ENCODE measurements around the gene MAGEA9B. TPM values are rescaled to one million over a fixed set of nuclear protein-coding genes. Genes with fewer than 3 reads are reported as not detected.
"Not testable (repeated sequence)": the region's sequence is repeated elsewhere in the genome, so short reads cannot be mapped to it uniquely, and the experiment has no call there.

MAGEA9B gene
- total RNA-seq, 2 experiments from 2014 or later, result not detected

- BruUV-seq (replicated peaks); H4K20me1 ChIP-seq (ENCODE audit: insufficient read depth, low read length); H3K79me2 ChIP-seq (ENCODE audit: insufficient read depth, low read depth, low read length); H3K36me3 ChIP-seq (ENCODE audit: insufficient read depth, low read length); CTCF ChIA-PET (ENCODE audit: unreplicated experiment); H3K9me2 ChIP-seq (ENCODE audit: insufficient read depth, low read length); intact Hi-C loops (cut with micrococcal nuclease; ENCODE audit: unreplicated experiment); H3K4me1 ChIP-seq (ENCODE audit: insufficient read depth, low read length, poor library complexity, severe bottlenecking); H3K4me3 ChIP-seq (ENCODE audit: low read depth, low read length, poor library complexity, severe bottlenecking); POLR2A ChIA-PET; H3K27ac ChIP-seq (ENCODE audit: low read depth, low read length, poor library complexity, severe bottlenecking); DNase-seq (ENCODE audit: low spot score); H3K9me3 ChIP-seq (ENCODE audit: low read length); H3K4me2 ChIP-seq (ENCODE audit: low read length); H2AFZ ChIP-seq (ENCODE audit: low read length): not testable (repeated sequence)
Observed at GRCh38 chrX:149547782-149548181, 39.5 kb downstream of the MAGEA9B start.

GRCh38 chrX:149546962-149547361, 40.3 kb downstream of the MAGEA9B start:
- H3K79me2 ChIP-seq (ENCODE audit: insufficient read depth, low read depth, low read length); H4K20me1 ChIP-seq (ENCODE audit: insufficient read depth, low read length); H3K4me3 ChIP-seq (ENCODE audit: low read depth, low read length, poor library complexity, severe bottlenecking); CTCF ChIA-PET (ENCODE audit: unreplicated experiment); H3K27ac ChIP-seq (ENCODE audit: low read depth, low read length, poor library complexity, severe bottlenecking); H2AFZ ChIP-seq (ENCODE audit: low read length); DNase-seq (ENCODE audit: low spot score); POLR2A ChIA-PET; BruUV-seq (replicated peaks); H3K9me3 ChIP-seq (ENCODE audit: low read length); H3K4me2 ChIP-seq (ENCODE audit: low read length); intact Hi-C loops (cut with micrococcal nuclease; ENCODE audit: unreplicated experiment); H3K4me1 ChIP-seq (ENCODE audit: insufficient read depth, low read length, poor library complexity, severe bottlenecking); H3K9me2 ChIP-seq (ENCODE audit: insufficient read depth, low read length); H3K36me3 ChIP-seq (ENCODE audit: insufficient read depth, low read length): not testable (repeated sequence)

GRCh38 chrX:149545545-149546543, 41.4 kb downstream of the MAGEA9B start:
- H3K4me3 ChIP-seq (ENCODE audit: low read depth, low read length, poor library complexity, severe bottlenecking); DNase-seq (ENCODE audit: low spot score); H2AFZ ChIP-seq (ENCODE audit: low read length); H3K9me2 ChIP-seq (ENCODE audit: insufficient read depth, low read length); H3K4me2 ChIP-seq (ENCODE audit: low read length); H3K36me3 ChIP-seq (ENCODE audit: insufficient read depth, low read length); intact Hi-C loops (cut with micrococcal nuclease; ENCODE audit: unreplicated experiment); BruUV-seq (replicated peaks); H3K9me3 ChIP-seq (ENCODE audit: low read length); POLR2A ChIA-PET; H4K20me1 ChIP-seq (ENCODE audit: insufficient read depth, low read length); H3K27ac ChIP-seq (ENCODE audit: low read depth, low read length, poor library complexity, severe bottlenecking); H3K79me2 ChIP-seq (ENCODE audit: insufficient read depth, low read depth, low read length); CTCF ChIA-PET (ENCODE audit: unreplicated experiment); H3K4me1 ChIP-seq (ENCODE audit: insufficient read depth, low read length, poor library complexity, severe bottlenecking): not testable (repeated sequence)

GRCh38 chrX:149541521-149542047, 45.7 kb downstream of the MAGEA9B start:
- DNase-seq (ENCODE audit: low spot score), result no peak
- Histone ChIP-seq H4K20me1 (ENCODE audit: insufficient read depth, low read length) (no peaks in the 10 kb centered on the region), H3K4me3 (ENCODE audit: low read depth, low read length, poor library complexity, severe bottlenecking) (peak overlapping the region; percentile 97), H2AFZ (ENCODE audit: low read length) (peak overlapping the region; percentile 21; the same call in 1 of the 2 replicates), H3K9me2 (ENCODE audit: insufficient read depth, low read length) (no peaks in the 10 kb centered on the region), H3K36me3 (ENCODE audit: insufficient read depth, low read length) (no peaks in the 10 kb centered on the region), H3K4me2 (ENCODE audit: low read length) (peak overlapping the region; percentile 89), H3K27ac (ENCODE audit: low read depth, low read length, poor library complexity, severe bottlenecking) (peak overlapping the region; percentile 76), H3K4me1 (ENCODE audit: insufficient read depth, low read length, poor library complexity, severe bottlenecking) (peaks cover 9% of the 10 kb centered on the region), H3K9me3 (ENCODE audit: low read length) (no peaks in the 10 kb centered on the region), H3K79me2 (ENCODE audit: insufficient read depth, low read depth, low read length) (0 out of 2 replicates have a peak, but pooled peaks cover 4% of the 10 kb centered on the region)
- ChIA-PET POLR2A (no interaction called here), CTCF (ENCODE audit: unreplicated experiment) (interaction anchor here (2.4 kb wide), 1 partner anchor 399 kb away, joined by 11 read pairs; no protein-coding TSS in a partner anchor)
- TF ChIP-seq, protein P1, sequence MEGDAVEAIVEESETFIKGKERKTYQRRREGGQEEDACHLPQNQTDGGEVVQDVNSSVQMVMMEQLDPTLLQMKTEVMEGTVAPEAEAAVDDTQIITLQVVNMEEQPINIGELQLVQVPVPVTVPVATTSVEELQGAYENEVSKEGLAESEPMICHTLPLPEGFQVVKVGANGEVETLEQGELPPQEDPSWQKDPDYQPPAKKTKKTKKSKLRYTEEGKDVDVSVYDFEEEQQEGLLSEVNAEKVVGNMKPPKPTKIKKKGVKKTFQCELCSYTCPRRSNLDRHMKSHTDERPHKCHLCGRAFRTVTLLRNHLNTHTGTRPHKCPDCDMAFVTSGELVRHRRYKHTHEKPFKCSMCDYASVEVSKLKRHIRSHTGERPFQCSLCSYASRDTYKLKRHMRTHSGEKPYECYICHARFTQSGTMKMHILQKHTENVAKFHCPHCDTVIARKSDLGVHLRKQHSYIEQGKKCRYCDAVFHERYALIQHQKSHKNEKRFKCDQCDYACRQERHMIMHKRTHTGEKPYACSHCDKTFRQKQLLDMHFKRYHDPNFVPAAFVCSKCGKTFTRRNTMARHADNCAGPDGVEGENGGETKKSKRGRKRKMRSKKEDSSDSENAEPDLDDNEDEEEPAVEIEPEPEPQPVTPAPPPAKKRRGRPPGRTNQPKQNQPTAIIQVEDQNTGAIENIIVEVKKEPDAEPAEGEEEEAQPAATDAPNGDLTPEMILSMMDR (conservative IDR thresholded peaks at IDR 0.05; ENCODE audit: low read length), result no peak
- TF ChIP-seq EZH2phosphoT487 (IDR thresholded peaks at IDR 0.05; ENCODE audit: borderline replicate concordance, low read depth, low read length), result no peak
- intact Hi-C loops (cut with micrococcal nuclease; ENCODE audit: unreplicated experiment), result no loop called here
- no TSS peak for BruUV-seq (replicated peaks)

Measured in OCI-LY7 (cell line).